Fibroblast of lung (primary cell): ENCODE results near the gene MIOX.

Experiments
- EZH2 ChIP-seq: IDR thresholded peaks from 2 replicates; pipeline ENCODE4 v1.5.1; 2012; ENCODE audit warnings: low read length, control low read depth, mild to moderate bottlenecking; ENCODE audit errors: missing control alignments
- TF ChIP-seq, protein P1 (sequence below), 2 donors: IDR thresholded peaks in 1 of 2; conservative IDR thresholded peaks in 1 of 2; 1 replicate in 1 of 2; 2 replicates in 1 of 2; pipeline ENCODE4 v1.5.1; 2011 to 2012; ENCODE audit warnings: low read length in 2 of 2, control low read depth in 1 of 2, inconsistent platforms in 1 of 2, low read depth in 1 of 2, mild to moderate bottlenecking in 1 of 2

DNA sequence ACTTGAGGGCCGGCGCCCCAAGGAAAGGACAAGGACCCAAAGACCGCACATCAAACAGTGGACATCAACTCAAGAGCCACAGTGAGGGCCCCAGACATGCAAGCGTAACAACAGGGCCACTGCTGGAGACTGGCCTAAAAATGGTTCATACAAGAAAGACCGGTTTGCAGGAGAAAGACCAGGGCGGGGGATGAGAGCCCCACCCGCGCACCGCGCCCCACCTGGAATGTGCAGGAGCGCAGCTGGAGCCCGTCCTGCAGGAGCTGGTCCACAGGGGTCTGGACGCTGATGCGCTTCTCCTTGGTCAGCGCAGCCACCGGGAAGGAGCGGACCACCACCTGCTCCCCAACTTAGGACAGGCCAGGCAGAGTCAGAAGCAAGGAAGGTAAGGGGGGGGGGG lies 25.7 kb upstream of the MIOX start:
- TF ChIP-seq, protein P1, sequence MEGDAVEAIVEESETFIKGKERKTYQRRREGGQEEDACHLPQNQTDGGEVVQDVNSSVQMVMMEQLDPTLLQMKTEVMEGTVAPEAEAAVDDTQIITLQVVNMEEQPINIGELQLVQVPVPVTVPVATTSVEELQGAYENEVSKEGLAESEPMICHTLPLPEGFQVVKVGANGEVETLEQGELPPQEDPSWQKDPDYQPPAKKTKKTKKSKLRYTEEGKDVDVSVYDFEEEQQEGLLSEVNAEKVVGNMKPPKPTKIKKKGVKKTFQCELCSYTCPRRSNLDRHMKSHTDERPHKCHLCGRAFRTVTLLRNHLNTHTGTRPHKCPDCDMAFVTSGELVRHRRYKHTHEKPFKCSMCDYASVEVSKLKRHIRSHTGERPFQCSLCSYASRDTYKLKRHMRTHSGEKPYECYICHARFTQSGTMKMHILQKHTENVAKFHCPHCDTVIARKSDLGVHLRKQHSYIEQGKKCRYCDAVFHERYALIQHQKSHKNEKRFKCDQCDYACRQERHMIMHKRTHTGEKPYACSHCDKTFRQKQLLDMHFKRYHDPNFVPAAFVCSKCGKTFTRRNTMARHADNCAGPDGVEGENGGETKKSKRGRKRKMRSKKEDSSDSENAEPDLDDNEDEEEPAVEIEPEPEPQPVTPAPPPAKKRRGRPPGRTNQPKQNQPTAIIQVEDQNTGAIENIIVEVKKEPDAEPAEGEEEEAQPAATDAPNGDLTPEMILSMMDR (conservative IDR thresholded peaks at IDR 0.05 in 1 of 2, IDR thresholded peaks at IDR 0.05 in 1 of 2; ENCODE audit: low read depth in 1 of 2, low read length in 2 of 2): no peak
- TF ChIP-seq EZH2: no peak
